HG03135 (cell line): ENCODE results near the gene SLC17A6.

Experiments
- ATAC-seq: cut with Tn5 transposase; IDR thresholded peaks from one replicate; pipeline ENCODE4 v1.9.1; 2021; ENCODE audit warnings: mild to moderate bottlenecking, moderate library complexity; ENCODE audit not compliant: unreplicated experiment

Gene SLC17A6

GRCh38 chr11:22337596-22338485 lies at the start of gene SLC17A6:
SLC17A6 (plus strand) TSS chr11:22338381; CDS start chr11:22338534, 153 bp downstream.
- no peak for ATAC-seq

- no peak for ATAC-seq
These were observed 35.8 kb upstream of the SLC17A6 start for GRCh38 chr11:22302368-22302767.

GRCh38 chr11:22304337-22304961 lies 33.7 kb upstream of the SLC17A6 start:
- ATAC-seq = no peak

GRCh38 chr11:22317656-22318055 lies 20.5 kb upstream of the SLC17A6 start:
- ATAC-seq = no peak

DNA sequence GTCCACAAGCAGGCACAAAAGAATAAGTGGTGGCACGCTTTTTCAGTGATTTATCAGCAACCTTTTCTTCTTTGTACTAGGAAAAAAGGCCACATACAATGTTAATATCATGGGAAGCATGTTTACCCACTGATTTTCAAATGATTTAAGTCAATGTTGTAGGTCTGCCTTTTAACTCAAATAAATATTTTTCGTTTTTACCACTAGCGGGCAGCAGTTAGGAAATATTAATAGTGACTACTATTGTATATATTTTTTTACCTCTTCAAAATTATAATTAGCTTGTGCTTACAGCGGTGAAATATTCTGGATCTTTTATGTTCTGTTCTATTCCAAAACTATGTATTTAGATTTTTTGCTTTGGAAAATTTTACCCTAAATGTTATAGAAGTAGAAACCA lies 6.4 kb upstream of the SLC17A6 start:
- no peak for ATAC-seq

GRCh38 chr11:22336587-22336986 lies 1.6 kb upstream of the SLC17A6 start:
- no peak for ATAC-seq

- ATAC-seq = no peak
These were observed 1.4 kb downstream of the SLC17A6 start for GRCh38 chr11:22339611-22340010.

GRCh38 chr11:22340235-22340634 lies 2.1 kb downstream of the SLC17A6 start:
- ATAC-seq = no peak

GRCh38 chr11:22340701-22341587 lies 2.8 kb downstream of the SLC17A6 start:
- ATAC-seq = no peak

DNA sequence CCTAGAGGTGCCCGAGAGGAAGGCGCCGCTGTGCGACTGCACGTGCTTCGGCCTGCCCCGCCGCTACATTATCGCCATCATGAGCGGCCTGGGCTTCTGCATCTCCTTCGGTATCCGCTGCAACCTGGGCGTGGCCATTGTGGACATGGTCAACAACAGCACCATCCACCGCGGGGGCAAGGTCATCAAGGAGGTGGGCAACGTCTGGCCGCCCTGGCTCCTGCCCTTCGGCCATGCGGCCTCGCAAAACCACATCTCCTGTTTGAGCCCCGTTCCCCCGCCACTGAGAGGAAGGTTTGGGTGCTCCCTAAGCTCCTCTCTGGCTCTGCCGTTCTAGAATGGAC lies 3.4 kb downstream of the SLC17A6 start:
- no peak for ATAC-seq

GRCh38 chr11:22342211-22343031 lies 4.2 kb downstream of the SLC17A6 start:
- ATAC-seq = no peak

- no peak for ATAC-seq
These were observed 4.8 kb downstream of the SLC17A6 start for GRCh38 chr11:22343032-22343324.

DNA sequence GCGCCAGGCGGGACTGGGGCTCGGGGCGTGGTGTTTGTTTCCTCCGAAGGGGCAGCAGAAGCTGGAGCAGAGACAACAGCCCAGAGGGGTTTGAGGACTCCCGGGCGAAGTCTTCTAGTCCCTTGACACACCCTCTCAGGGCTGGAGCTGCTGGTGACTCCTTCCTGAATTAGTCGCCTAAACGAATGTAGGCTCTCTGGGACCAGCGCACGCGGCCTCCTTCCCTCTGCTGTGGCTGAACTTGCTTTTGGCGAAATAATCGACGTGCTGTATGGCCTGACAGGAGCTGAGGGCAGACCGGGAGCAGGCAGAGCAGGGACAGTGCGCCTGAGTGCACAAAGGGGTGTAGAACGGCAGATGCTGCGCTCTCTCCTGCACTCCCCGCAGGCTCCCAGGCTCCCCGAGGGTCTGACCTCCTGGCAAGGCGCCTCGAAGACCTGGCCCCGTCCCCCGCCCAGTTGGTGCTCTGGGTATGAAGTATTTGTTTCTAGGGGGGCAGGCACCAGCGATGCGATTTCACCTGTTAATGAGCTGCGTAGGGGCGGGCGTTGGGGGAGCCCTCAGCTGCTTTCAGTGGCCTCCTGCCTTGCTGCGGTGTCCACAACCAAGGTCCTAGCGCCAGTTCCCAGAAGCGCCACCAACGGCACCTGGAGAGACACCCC lies 5.3 kb downstream of the SLC17A6 start:
- ATAC-seq = no peak

DNA sequence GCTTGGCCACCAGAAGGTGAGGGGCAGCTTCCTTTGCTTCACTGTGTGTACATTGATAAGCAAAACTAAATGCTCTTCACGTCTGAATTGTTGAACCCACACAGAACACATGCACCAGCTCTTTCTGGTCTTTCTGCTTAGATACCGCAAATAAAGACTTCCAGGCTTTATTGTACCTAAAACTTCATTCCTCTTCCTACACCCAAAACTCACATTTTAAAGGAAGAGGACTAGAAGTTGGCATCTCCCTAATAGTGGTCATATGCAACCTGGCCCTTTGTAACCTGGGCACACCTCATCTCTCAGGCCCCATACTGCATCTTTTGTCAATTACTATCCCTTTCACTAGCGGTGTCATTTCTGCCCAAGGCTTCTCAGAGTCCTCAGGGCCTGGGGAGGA lies 5.9 kb downstream of the SLC17A6 start:
- ATAC-seq = no peak

- no peak for ATAC-seq
These were observed 8.1 kb downstream of the SLC17A6 start for GRCh38 chr11:22346282-22346681.

GRCh38 chr11:22347857-22348487 lies 9.8 kb downstream of the SLC17A6 start:
- ATAC-seq = no peak

- no peak for ATAC-seq
These were observed 11.3 kb downstream of the SLC17A6 start for GRCh38 chr11:22349491-22349890.

DNA sequence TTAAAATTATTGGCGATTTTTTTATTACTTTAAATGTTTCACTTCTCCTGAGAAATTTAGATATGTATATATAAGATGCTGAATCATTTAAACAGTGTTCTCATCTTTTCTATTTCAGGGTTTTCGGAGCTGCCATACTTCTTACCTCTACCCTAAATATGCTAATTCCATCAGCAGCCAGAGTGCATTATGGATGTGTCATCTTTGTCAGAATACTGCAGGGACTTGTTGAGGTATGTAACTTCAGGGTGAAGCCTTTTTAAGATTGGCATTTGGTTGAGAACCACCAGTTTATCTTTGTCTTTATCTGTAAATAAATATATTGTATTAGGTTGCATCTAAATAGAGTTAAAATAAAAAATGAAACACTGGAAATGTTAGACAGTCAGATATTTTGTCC lies 21.1 kb downstream of the SLC17A6 start:
- no peak for ATAC-seq

DNA sequence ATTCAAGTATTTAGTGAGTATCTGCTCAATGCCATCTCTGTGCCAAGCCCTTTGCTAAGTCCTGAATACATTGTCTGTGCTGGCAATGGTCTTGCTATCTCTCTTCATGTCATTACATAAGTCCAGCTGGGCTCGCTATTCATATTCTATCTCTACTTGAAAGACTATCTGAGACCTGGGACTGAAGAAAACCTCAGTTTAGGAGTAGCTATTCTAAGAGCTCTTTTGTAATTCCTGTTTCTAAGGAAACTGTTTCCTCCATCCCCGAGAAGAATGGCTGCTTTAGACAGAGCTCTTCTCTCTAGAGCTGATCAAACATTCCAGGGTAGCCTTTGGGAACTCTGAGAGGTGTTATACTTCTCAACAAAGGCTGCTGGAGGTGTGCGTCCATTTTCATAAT lies 33.0 kb downstream of the SLC17A6 start:
- no peak for ATAC-seq

DNA sequence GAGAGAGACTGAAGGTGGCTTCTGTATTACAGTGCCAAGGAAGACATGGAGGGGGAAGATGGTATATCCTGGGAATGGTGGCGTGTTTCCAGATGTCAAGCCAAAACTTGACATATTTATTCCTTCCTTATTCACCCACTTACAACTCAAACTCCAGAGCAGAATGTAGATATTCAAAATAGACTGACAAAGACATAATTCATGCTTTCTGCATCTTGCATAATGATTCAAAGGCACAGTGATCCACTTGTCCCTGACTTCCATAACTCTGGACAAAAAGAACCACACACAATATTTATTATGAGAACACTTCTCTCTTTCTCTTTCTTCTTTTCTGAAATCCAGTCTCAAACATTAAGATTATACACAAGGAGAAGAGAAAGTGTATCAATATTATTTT lies 48.9 kb downstream of the SLC17A6 start:
- ATAC-seq = no peak
